ENCODE measurements around the gene ZNF470.

The ZNF470 gene

DNA sequence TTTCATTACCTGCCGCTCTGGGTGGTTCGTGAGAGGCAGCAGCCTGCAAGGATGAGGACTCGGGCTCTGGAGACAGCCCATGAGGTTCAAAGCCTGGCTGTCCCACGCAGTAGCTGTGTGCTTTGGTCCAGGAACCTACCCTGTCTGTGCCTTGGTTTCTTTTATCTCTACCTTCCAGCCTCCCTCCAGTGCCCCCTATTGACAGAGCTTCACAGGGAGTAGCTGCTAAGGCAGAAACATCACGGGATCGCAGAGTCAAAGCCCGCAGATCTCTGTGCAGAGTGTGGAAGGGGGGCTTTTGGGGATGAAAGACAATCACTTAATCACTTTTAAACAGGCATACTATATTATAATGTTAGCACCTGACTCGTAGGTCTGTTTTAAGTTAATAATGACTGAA is 44.0 kb downstream of the ZNF470 start:
- DNase-seq: no peak

- no peak for DNase-seq
Measured at GRCh38 chr19:56612737-56613136, 45.5 kb downstream of the ZNF470 start.

DNA sequence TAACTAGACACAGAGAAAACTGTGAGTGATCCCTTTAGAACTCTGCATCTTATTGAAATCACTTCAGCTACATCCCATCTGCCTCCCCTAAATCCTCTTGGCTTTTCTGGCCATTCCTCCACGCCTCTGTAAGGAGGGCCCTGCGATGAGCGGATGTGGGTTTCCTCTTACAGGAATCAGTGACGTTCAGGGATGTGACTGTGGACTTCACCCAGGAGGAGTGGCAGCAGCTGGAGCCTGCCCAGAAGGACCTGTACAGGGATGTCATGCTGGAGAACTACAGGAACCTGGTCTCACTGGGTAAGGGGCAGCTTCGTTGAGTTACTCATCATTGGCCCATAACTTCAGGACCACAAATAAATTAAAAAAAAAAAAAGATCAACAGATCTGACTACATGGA is 46.4 kb downstream of the ZNF470 start:
- DNase-seq: no peak

- no peak for DNase-seq
Measured at GRCh38 chr19:56617531-56617930, 50.3 kb downstream of the ZNF470 start.

DNA sequence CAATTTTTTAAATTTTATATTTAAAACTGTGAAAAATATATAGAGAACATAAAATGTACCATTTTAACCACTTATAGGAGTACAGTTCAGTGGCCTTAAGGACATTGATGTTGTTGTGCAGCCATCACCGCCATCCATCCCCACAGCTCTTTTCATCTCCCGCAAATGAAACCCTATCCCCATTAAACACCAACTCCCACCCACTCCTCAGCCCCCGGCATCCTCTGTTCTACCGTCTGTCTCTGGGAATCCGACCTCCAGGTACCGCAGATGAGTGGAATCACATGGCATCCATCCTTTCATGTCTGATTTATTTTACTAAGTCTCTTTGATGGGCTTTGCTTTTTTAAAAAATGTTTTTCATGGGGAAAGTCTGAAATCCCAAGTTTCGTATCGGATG is 51.9 kb downstream of the ZNF470 start:
- DNase-seq: no peak

DNA sequence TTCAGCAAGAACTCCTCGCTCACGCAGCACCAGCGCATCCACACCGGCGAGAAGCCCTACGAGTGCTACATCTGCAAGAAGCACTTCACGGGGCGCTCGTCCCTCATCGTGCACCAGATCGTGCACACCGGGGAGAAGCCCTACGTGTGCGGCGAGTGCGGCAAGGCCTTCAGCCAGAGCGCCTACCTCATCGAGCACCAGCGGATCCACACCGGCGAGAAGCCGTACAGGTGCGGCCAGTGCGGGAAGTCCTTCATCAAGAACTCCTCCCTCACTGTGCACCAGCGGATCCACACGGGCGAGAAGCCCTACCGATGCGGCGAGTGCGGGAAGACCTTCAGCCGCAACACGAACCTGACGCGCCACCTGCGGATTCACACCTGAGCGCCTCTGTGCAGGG is 55.1 kb downstream of the ZNF470 start:
- DNase-seq: no peak

DNA sequence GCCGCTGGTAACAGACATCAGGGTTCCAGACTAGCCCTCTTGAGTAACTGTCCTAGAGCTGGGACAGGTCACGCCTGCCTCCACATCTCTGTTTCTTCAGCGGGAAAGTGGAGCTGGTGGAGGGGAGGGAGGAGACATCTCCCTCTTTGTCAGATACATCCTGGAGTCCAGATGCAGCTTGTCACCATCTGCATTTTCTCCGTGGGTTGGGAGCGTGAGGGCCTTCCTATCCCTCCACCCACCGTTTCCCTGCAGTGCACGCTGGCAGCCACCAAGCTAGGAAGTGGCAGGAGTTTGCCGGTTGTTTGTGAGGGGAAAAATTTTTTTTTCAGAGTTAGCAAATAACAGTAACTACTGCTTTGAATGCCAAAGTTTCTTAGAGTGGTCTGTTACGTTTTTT is 55.7 kb downstream of the ZNF470 start:
- no peak for DNase-seq

DNA sequence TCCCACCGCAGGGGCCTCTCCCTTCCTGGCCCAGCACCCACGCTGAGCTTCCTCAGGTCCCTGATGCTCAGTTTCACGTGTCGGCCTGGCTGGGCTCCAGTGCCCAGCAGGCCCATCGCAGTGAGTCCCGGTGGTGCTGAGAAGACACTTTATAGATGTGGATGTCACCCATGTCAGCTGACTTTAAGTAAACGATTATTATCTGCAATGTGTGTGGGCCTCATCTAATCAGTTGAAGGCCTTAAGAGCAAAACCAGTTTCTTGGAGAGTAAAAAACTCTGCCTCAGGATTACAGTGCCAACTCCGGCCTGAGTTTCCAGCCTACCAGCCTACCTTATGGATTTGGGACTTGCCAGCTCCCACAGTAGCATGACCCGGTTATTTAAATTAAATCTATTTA is 58.4 kb downstream of the ZNF470 start:
- DNase-seq: no peak

DNA sequence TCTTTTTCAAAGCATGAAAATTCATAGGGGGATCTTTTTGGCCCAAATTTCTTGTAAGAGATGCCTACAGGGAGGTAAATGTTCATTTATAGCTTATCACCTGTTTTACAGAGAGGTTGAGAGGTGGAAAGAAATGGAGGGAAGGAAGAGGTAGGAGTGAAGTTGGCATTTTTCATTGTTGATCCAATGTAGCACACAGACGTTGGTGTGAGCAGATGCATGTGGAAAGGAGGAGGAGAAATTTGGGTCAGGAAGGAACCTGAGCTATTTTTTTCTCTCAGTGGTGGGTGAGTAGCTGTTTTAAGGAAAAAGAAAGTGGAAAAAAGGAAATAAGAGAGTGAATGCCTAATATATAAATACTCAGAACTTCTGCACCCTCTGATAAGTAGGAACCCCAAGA is 65.8 kb downstream of the ZNF470 start:
- DNase-seq: no peak

GRCh38 chr19:56637976-56638555 is 70.8 kb downstream of the ZNF470 start:
- DNase-seq: peak; percentile 30
